ENCODE results near the gene ADGRA3.

The ADGRA3 gene

GRCh38 chr4:22515888-22516541 lies at the start of gene ADGRA3:
TSS of gene ADGRA3 (minus strand) at chr4:22516066. CDS start at chr4:22515784, 282 bp downstream.
- no peaks in the 10 kb centered on the region for H3K36me3 ChIP-seq (ENCODE audit: low read length)
- no peak within 1 kb of the TSS for H3K9ac ChIP-seq (ENCODE audit: low read length)
- no peaks in the 10 kb centered on the region for H3K9me3 ChIP-seq (ENCODE audit: insufficient read depth, low read length)
- H3K27me3 ChIP-seq (ENCODE audit: low read length), result no peaks in the 10 kb centered on the region
- H4K20me1 ChIP-seq (ENCODE audit: low read depth, low read length), result no peaks in the 10 kb centered on the region
- H3K9me2 ChIP-seq (replicated peaks; ENCODE audit: insufficient read depth, low read length), result no peaks in the 10 kb centered on the region
- no peak within 1 kb of the TSS for H3K4me3 ChIP-seq (ENCODE audit: insufficient read depth, low read length, poor library complexity, severe bottlenecking)
- TF ChIP-seq EZH2phosphoT487 (conservative IDR thresholded peaks at IDR 0.05; ENCODE audit: low read length) (no peak), CTCF (IDR thresholded peaks at IDR 0.05; ENCODE audit: insufficient read depth, low read length, poor library complexity, severe bottlenecking) (no peak)
- H3K79me2 ChIP-seq (ENCODE audit: insufficient read depth, low read length), result no peaks in the 10 kb centered on the region
- H2AFZ ChIP-seq (ENCODE audit: low read depth, low read length, severe bottlenecking), result no peak within 1 kb of the TSS
- H3K27ac ChIP-seq (ENCODE audit: low read depth, low read length), result no peak within 1 kb of the TSS
- no peaks in the 10 kb centered on the region for H3F3A ChIP-seq (ENCODE audit: insufficient read depth)
- no peak within 1 kb of the TSS for H3K4me2 ChIP-seq (ENCODE audit: low read depth, low read length, poor library complexity, severe bottlenecking)

GRCh38 chr4:22556495-22556894 lies 40.6 kb upstream of the ADGRA3 start:
- Histone ChIP-seq H3F3A (ENCODE audit: insufficient read depth) (no peaks in the 10 kb centered on the region), H4K20me1 (ENCODE audit: low read depth, low read length) (no peaks in the 10 kb centered on the region), H3K36me3 (ENCODE audit: low read length) (no peaks in the 10 kb centered on the region), H3K79me2 (ENCODE audit: insufficient read depth, low read length) (no peaks in the 10 kb centered on the region), H3K9ac (ENCODE audit: low read length) (no peak overlapping the region), H3K27me3 (ENCODE audit: low read length) (no peaks in the 10 kb centered on the region), H3K4me3 (ENCODE audit: insufficient read depth, low read length, poor library complexity, severe bottlenecking) (no peak overlapping the region), H3K27ac (ENCODE audit: low read depth, low read length) (no peak overlapping the region), H2AFZ (ENCODE audit: low read depth, low read length, severe bottlenecking) (no peak overlapping the region), H3K4me2 (ENCODE audit: low read depth, low read length, poor library complexity, severe bottlenecking) (no peak overlapping the region), H3K9me3 (ENCODE audit: insufficient read depth, low read length) (no peaks in the 10 kb centered on the region), H3K9me2 (replicated peaks; ENCODE audit: insufficient read depth, low read length) (no peaks in the 10 kb centered on the region; the same call in 1 of the 2 replicates)
- no peak for TF ChIP-seq CTCF (IDR thresholded peaks at IDR 0.05; ENCODE audit: insufficient read depth, low read length, poor library complexity, severe bottlenecking)
- TF ChIP-seq EZH2phosphoT487 (conservative IDR thresholded peaks at IDR 0.05; ENCODE audit: low read length), result no peak

- Histone ChIP-seq H3K9ac (ENCODE audit: low read length) (no peak overlapping the region), H3K79me2 (ENCODE audit: insufficient read depth, low read length) (no peaks in the 10 kb centered on the region), H3K4me2 (ENCODE audit: low read depth, low read length, poor library complexity, severe bottlenecking) (no peak overlapping the region), H3K27me3 (ENCODE audit: low read length) (no peaks in the 10 kb centered on the region), H3F3A (ENCODE audit: insufficient read depth) (no peaks in the 10 kb centered on the region), H3K4me3 (ENCODE audit: insufficient read depth, low read length, poor library complexity, severe bottlenecking) (no peak overlapping the region), H3K27ac (ENCODE audit: low read depth, low read length) (no peak overlapping the region), H3K36me3 (ENCODE audit: low read length) (no peaks in the 10 kb centered on the region), H3K9me3 (ENCODE audit: insufficient read depth, low read length) (no peaks in the 10 kb centered on the region), H4K20me1 (ENCODE audit: low read depth, low read length) (no peaks in the 10 kb centered on the region), H3K9me2 (replicated peaks; ENCODE audit: insufficient read depth, low read length) (no peaks in the 10 kb centered on the region; the same call in 1 of the 2 replicates), H2AFZ (ENCODE audit: low read depth, low read length, severe bottlenecking) (no peak overlapping the region)
- TF ChIP-seq CTCF (IDR thresholded peaks at IDR 0.05; ENCODE audit: insufficient read depth, low read length, poor library complexity, severe bottlenecking), result no peak
- no peak for TF ChIP-seq EZH2phosphoT487 (conservative IDR thresholded peaks at IDR 0.05; ENCODE audit: low read length)
Observed at GRCh38 chr4:22554670-22555069, 38.8 kb upstream of the ADGRA3 start.

Data from SU-DHL-6 (cell line).